Islet of Langerhans (tissue), 1 donor: Measurements from ENCODE around the gene WFDC10A.
"Not testable (repeated sequence)": the region's sequence is repeated elsewhere in the genome, so short reads cannot be mapped to it uniquely, and the experiment has no call there.

Source experiments
- FAIRE-seq: peaks from one replicate; lab custom pipeline; 2011; peaks lifted over from hg19 to GRCh38; lab: Jason Lieb, UNC

Gene WFDC10A

GRCh38 chr20:45649312-45649863, 19.8 kb downstream of the WFDC10A start:
- FAIRE-seq = no peak

DNA sequence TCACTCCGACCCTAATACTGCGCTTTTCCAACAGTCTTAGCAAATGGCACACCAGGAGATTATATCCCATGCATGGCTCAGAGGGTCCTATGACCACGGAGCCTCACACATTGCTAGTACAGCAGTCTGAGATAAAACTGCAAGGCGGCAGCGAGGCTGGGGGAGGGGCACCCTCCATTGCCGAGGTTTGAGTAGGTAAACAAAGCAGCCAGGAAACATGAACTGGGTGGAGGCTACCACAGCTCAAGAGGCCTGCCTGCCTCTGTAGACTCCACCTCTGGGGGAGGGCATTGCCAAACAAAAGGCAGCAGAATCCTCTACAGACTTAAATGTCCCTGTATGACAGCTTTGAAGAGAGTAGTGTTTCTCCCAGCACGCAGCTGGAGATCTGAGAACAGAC, 22.2 kb downstream of the WFDC10A start:
- FAIRE-seq = not testable (repeated sequence)

GRCh38 chr20:45657038-45657437, 27.5 kb downstream of the WFDC10A start:
- FAIRE-seq = not testable (repeated sequence)

- FAIRE-seq = no peak
Observed at GRCh38 chr20:45670139-45670538, 40.6 kb downstream of the WFDC10A start, which contains the start of gene WFDC11. Gene WFDC11, minus strand, starts transcription at chr20:45670239. Its CDS starts 19,639 bp downstream, at chr20:45650600.

GRCh38 chr20:45672765-45673164, 43.2 kb downstream of the WFDC10A start:
- no peak for FAIRE-seq

DNA sequence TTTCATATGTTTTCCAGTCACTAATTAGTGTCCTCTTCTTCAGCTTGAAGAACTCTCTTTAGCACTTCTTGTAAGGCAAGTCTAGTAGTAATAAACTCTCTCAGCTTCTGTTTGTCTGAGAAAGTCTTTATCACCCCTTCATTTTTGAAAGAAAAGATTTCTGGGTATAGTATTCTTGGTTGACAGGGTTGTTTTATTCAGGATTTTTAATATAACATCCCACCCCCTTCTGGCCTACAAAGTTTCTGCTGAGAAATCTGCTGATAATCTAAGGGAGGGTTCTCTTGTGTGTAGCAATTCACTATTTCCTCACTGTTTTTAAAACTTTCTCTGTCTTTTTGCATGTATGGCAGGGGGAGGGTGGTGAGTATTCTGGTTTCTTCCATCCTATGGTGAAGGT, 50.1 kb downstream of the WFDC10A start:
- FAIRE-seq = no peak
